HEK293 (cell line): ENCODE data around the gene NNMT.

Experiments
- CTCF ChIP-seq: fragments of 450-650 bp; formaldehyde crosslinking; IDR thresholded peaks from 2 replicates; pipeline ENCODE4 v1.5.1; 2016; ENCODE audit warnings: missing biosample characterization, missing genetic modification characterization
- ZNF274 ChIP-seq, 2 experiments: fragments of 200-500 bp in 1 of 2; fragments of 450-650 bp in 1 of 2; sonication (Bioruptor generic) in 1 of 2; formaldehyde crosslinking in 1 of 2; IDR thresholded peaks; 2 replicates each; pipeline versions ENCODE4 v1.5.1 to v1.6.1; 2014 to 2016; ENCODE audit warnings: borderline replicate concordance in 1 of 2, inconsistent platforms in 1 of 2, low read length in 1 of 2, missing biosample characterization in 1 of 2, missing genetic modification characterization in 1 of 2
- ZNF280D ChIP-seq: fragments of 450-650 bp; formaldehyde crosslinking; IDR thresholded peaks from 2 replicates; pipeline ENCODE4 v1.5.1; 2016; ENCODE audit warnings: missing biosample characterization, missing genetic modification characterization
- ZNF433 ChIP-seq: fragments of 450-650 bp; formaldehyde crosslinking; IDR thresholded peaks from 2 replicates; pipeline ENCODE4 v1.5.1; 2016; ENCODE audit warnings: missing biosample characterization, missing genetic modification characterization, low read depth
- ZNF488 ChIP-seq: fragments of 450-650 bp; formaldehyde crosslinking; IDR thresholded peaks from 2 replicates; pipeline ENCODE4 v1.5.1; 2016; ENCODE audit warnings: missing biosample characterization, missing genetic modification characterization
- ZNF624 ChIP-seq: fragments of 450-650 bp; formaldehyde crosslinking; IDR thresholded peaks from 2 replicates; pipeline ENCODE4 v1.5.1; 2017; ENCODE audit warnings: missing biosample characterization, missing genetic modification characterization

GRCh38 chr11:114260077-114260476 lies 36.1 kb upstream of the NNMT start:
- TF ChIP-seq ZNF433 (tag by site-specific recombination) (no peak), ZNF280D (no peak), CTCF (tag by site-specific recombination) (no peak), ZNF624 (tag by site-specific recombination) (no peak), ZNF488 (no peak), ZNF274 (IDR thresholded peaks at IDR 0.05; ENCODE audit: low read length) (no peak), ZNF274 (tag by site-specific recombination; IDR thresholded peaks at IDR 0.05; ENCODE audit: borderline replicate concordance) (no peak)
